Measurements from ENCODE around the gene MORN1. TPM values are rescaled to one million over a fixed set of nuclear protein-coding genes. Genes with fewer than 3 reads are reported as not detected.
A peak's percentile ranks its signal among the peaks of the same experiment; 100 is the strongest.
"Not testable (repeated sequence)": the region's sequence is repeated elsewhere in the genome, so short reads cannot be mapped to it uniquely, and the experiment has no call there.

MORN1 gene
- total RNA-seq, 1 donor from 2014 or later, result 24.4 TPM

GRCh38 chr1:2300004-2300771, 91.2 kb downstream of the MORN1 start:
- no peaks in the 10 kb centered on the region for H3K9me3 Mint-ChIP-seq
- TF ChIP-seq CTCF (conservative IDR thresholded peaks at IDR 0.05), result no peak
- H3K27me3 Mint-ChIP-seq (ENCODE audit: low read depth), result no peaks in the 10 kb centered on the region
- H3K4me3 Mint-ChIP-seq, result no peak overlapping the region
- H3K27ac Mint-ChIP-seq (ENCODE audit: unreplicated experiment), result peak overlapping the region; percentile 50
- H3K36me3 Mint-ChIP-seq (ENCODE audit: low read depth), result no peaks in the 10 kb centered on the region
- no peak for DNase-seq (ENCODE audit: low read depth, low spot score)
- peaks cover 11% of the 10 kb centered on the region for H3K4me1 Mint-ChIP-seq

DNA sequence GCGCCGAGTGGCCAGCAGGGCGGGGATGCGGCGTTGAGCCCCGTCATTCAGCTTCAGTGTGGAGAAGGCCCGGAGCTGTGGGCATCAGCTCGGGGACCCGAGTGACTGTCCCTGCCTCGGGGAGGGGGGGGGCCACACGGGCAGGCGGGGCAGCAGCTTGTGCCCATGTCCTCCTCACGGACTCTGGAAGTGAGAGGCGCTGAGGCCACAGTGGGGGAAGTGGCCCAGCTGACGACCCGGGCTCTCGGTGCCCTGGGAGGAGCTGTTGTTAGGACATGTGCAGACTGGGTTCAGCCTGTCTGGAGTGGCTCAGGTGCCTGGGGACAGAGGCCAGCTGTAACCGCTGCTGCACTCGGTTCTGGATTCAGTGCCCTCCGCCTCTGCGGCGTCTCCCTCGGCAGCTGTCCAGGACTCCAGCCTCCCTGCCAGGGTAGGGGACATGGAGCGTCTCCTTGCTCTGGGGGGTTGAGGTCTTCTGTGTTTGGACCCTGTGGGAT, 92.2 kb downstream of the MORN1 start:
- no peaks in the 10 kb centered on the region for H3K36me3 Mint-ChIP-seq (ENCODE audit: low read depth)
- H3K27ac Mint-ChIP-seq (ENCODE audit: unreplicated experiment), result no peak overlapping the region
- TF ChIP-seq CTCF (conservative IDR thresholded peaks at IDR 0.05), result no peak
- no peak overlapping the region for H3K4me3 Mint-ChIP-seq
- no peaks in the 10 kb centered on the region for H3K27me3 Mint-ChIP-seq (ENCODE audit: low read depth)
- peaks cover 11% of the 10 kb centered on the region for H3K4me1 Mint-ChIP-seq
- DNase-seq (ENCODE audit: low read depth, low spot score), result no peak
- H3K9me3 Mint-ChIP-seq, result no peaks in the 10 kb centered on the region

GRCh38 chr1:2298685-2299084, 92.7 kb downstream of the MORN1 start:
- TF ChIP-seq CTCF (conservative IDR thresholded peaks at IDR 0.05), result no peak

DNA sequence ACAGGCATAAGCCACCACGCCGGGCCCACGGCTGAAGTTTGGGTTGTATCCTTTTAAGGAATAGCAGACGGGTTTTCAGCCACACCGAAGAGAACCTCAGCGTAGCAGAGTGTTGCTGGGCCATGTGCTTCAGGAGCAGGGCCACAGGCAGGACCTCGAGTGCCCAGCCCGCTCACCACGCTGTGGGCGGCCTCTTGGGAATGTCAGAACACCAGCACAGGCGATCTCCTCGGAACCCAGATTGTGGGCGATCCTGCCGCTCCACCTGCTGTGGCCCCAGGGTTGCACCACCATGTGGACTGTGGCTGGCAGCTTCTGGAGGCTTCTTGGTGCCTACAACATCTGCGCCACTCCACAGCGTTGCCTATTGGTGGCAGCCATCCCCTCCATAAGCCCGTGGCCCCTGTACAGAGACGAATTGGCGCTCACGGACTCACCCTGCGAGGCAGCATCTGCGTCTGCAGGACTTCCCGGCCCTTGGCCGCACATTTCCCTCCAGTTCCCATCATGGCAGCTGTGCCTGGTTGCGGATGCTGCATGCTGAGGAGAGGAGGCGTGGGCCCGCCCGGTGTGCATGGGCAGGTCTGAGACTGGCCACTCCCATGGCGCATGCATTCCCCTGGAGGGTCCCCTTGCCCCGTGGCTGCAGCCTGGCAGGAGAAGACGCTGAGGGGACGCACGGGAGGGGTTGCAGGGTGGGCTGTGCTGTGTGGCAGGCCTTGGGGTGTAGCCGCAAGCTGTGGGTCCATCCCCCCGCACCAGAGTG, 93.9 kb downstream of the MORN1 start:
- DNase-seq (ENCODE audit: low read depth, low spot score), result no peak
- no peak overlapping the region for H3K27ac Mint-ChIP-seq (ENCODE audit: unreplicated experiment)
- TF ChIP-seq CTCF (conservative IDR thresholded peaks at IDR 0.05), result no peak
- H3K4me1 Mint-ChIP-seq, result peaks cover 15% of the 10 kb centered on the region
- no peaks in the 10 kb centered on the region for H3K27me3 Mint-ChIP-seq (ENCODE audit: low read depth)
- H3K4me3 Mint-ChIP-seq, result no peak overlapping the region
- H3K36me3 Mint-ChIP-seq (ENCODE audit: low read depth), result no peaks in the 10 kb centered on the region
- no peaks in the 10 kb centered on the region for H3K9me3 Mint-ChIP-seq

More at GRCh38 chr1:2298685-2299084, 92.7 kb downstream of the MORN1 start:
- Mint-ChIP-seq H3K9me3 (no peaks in the 10 kb centered on the region), H3K27me3 (ENCODE audit: low read depth) (no peaks in the 10 kb centered on the region), H3K36me3 (ENCODE audit: low read depth) (no peaks in the 10 kb centered on the region), H3K27ac (ENCODE audit: unreplicated experiment) (peak overlapping the region; percentile 35), H3K4me1 (peaks cover 11% of the 10 kb centered on the region), H3K4me3 (no peak overlapping the region)
- no peak for DNase-seq (ENCODE audit: low read depth, low spot score)

DNA sequence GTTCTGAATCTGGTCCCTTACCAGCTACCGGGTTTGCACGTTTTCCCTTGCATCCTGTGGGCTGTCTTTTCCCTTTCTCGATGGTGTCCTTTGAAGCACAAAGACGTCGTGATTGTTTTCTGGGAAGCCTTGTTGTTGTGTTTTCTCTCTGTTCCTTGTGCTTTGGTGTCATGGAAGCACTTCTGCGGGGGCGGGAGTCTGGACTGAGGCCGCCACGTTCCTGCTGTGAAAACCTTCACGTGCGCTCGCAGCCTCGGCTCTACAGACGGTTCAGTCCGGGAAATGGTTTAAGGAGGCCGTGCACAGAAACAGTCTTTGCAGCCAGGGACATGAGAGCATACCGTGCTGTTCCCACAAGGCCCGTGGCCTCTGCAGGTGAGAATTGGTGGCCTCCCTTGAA, 94.7 kb downstream of the MORN1 start:
- Mint-ChIP-seq H3K27me3 (ENCODE audit: low read depth) (no peaks in the 10 kb centered on the region), H3K4me3 (peak overlapping the region; percentile 38), H3K4me1 (peaks cover 15% of the 10 kb centered on the region), H3K27ac (ENCODE audit: unreplicated experiment) (peak overlapping the region; percentile 28), H3K36me3 (ENCODE audit: low read depth) (no peaks in the 10 kb centered on the region), H3K9me3 (no peaks in the 10 kb centered on the region)
- no peak for DNase-seq (ENCODE audit: low read depth, low spot score)
- TF ChIP-seq CTCF (conservative IDR thresholded peaks at IDR 0.05), result no peak

DNA sequence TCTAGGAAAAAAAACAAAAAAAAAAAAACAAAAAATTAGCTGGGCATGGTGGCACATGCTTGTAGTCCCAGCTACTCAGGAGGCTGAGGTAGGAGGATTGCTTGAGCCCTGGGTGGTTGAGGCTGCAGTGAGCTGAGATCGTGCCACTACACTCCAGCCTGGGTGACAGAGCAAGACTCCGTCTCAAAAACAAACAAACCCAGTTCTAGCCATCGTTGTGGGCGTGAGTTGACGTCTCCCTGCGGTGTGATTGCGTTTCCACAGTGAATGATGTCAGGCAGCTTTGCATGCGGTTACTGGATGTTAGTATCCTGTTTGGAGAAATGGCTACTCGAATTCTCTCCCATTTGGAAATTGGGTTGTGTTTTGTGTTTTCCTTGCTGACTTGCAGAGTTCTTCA, 95.1 kb downstream of the MORN1 start:
- H3K36me3 Mint-ChIP-seq (ENCODE audit: low read depth); H3K27me3 Mint-ChIP-seq (ENCODE audit: low read depth); DNase-seq (ENCODE audit: low read depth, low spot score); H3K9me3 Mint-ChIP-seq; H3K27ac Mint-ChIP-seq (ENCODE audit: unreplicated experiment): not testable (repeated sequence)
- Mint-ChIP-seq H3K4me1 (peaks cover 17% of the 10 kb centered on the region), H3K4me3 (peak overlapping the region; percentile 38)
